ENCODE results near the gene TSPAN15. TPM values are rescaled to one million over a fixed set of nuclear protein-coding genes. Genes with fewer than 3 reads are reported as not detected.

Gene TSPAN15
- total RNA-seq, 1 experiment from 2014 or later: 7.7 TPM

DNA sequence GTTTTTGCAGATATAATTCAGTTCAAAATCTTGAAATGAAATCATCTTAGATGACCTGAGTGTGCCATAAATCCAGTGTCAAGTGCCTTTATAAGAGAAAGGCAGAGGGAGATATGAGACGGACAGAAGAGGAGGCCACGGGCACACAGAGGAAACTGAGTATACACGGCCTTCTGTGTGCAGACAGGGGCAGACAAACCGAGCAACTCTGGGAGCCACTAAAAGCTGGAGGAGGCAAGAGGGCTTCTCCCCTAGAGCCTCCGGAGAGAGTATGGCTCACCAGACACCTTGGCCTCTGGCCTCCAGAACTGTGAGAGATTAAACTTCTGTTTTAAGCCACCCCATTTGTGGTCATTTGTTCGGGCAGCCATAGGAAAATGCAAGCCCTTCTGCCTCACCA, 12.6 kb downstream of the TSPAN15 start:
- no peak overlapping the region for H4K91ac ChIP-seq (ENCODE audit: insufficient read length, low read depth, low read length)
- no peak overlapping the region for H2BK120ac ChIP-seq (ENCODE audit: low read depth, low read length, poor library complexity, severe bottlenecking)
- 0 out of 2 replicates have a peak, but pooled peaks cover 2% of the 10 kb centered on the region for H3K79me2 ChIP-seq (ENCODE audit: insufficient read depth, low read length)
- no peak overlapping the region for H2BK12ac ChIP-seq (ENCODE audit: insufficient read length, low read depth, low read length)
- H3K23me2 ChIP-seq (ENCODE audit: insufficient read length, low read depth, low read length, poor library complexity, severe bottlenecking): no peaks in the 10 kb centered on the region
- H4K5ac ChIP-seq (ENCODE audit: insufficient read length, low read depth, low read length): no peak overlapping the region
- H3K4me1 ChIP-seq (ENCODE audit: insufficient read depth, low read length): peaks cover 8% of the 10 kb centered on the region; the same call in 1 of the 2 replicates
- H3K9ac ChIP-seq (ENCODE audit: extremely low read depth, insufficient read length, low read length): no peak overlapping the region
- H3K4me2 ChIP-seq (ENCODE audit: insufficient read depth, insufficient read length, low read length): no peak overlapping the region
- DNase-seq: no peak
- no peaks in the 10 kb centered on the region; a peak in 1 of 7 replicates for H3K36me3 Mint-ChIP-seq (ENCODE audit: insufficient read depth in 1 of 3, low read depth in 3 of 3)
- no peaks in the 10 kb centered on the region for H4K20me1 ChIP-seq (ENCODE audit: control insufficient read depth, insufficient read depth, insufficient read length)
- no peaks in the 10 kb centered on the region for H3K27me3 ChIP-seq (ENCODE audit: insufficient read depth, low read length)
- H3K23ac ChIP-seq (ENCODE audit: insufficient read length, low read depth, low read length): no peak overlapping the region
- no peak overlapping the region for H3K18ac ChIP-seq (ENCODE audit: insufficient read length, low read depth, low read length)
- H3K27ac ChIP-seq (ENCODE audit: insufficient read length, low read depth, low read length): no peak overlapping the region
- H3K4me1 Mint-ChIP-seq: peaks cover 11 to 15% of the 10 kb centered on the region in 2 experiments
- no peak overlapping the region for H2BK20ac ChIP-seq (ENCODE audit: low read depth, low read length, poor library complexity, severe bottlenecking)
- TF ChIP-seq CTCF (conservative IDR thresholded peaks at IDR 0.05): no peak
- H3K56ac ChIP-seq (ENCODE audit: insufficient read length, low read depth, low read length): no peak overlapping the region
- no peak overlapping the region for H3K14ac ChIP-seq (ENCODE audit: insufficient read depth, low read length)
- no peak overlapping the region for H3K4ac ChIP-seq (ENCODE audit: low read depth, low read length)
- no peaks in the 10 kb centered on the region; the same call in 1 of the 2 replicates for H3K27me3 Mint-ChIP-seq (ENCODE audit: low read depth)
- H3T11ph ChIP-seq (ENCODE audit: low read length): no peak overlapping the region
- no CpG with 5 or more reads among the region's 6 CpGs for WGBS (ENCODE audit: extremely low coverage, insufficient read length, low lambda C conversion rate)
- H2AK5ac ChIP-seq (ENCODE audit: insufficient read length, low read length): no peak overlapping the region
- no peak overlapping the region for H3K4me3 Mint-ChIP-seq
- H2BK5ac ChIP-seq (ENCODE audit: insufficient read length, low read length): no peak overlapping the region
- no peak overlapping the region for H3K27ac Mint-ChIP-seq
- no peak overlapping the region for H4K8ac ChIP-seq (replicated peaks; ENCODE audit: insufficient read length, low read depth, low read length)
- H2BK15ac ChIP-seq (ENCODE audit: low read depth, low read length): no peak overlapping the region
- H3K9me3 ChIP-seq (ENCODE audit: control insufficient read depth, low read depth, low read length): no peaks in the 10 kb centered on the region
- no peaks in the 10 kb centered on the region for H3K79me1 ChIP-seq (ENCODE audit: insufficient read depth, low read depth, low read length, poor library complexity, severe bottlenecking)
- H2AFZ ChIP-seq (ENCODE audit: low read length): no peak overlapping the region
- no peaks in the 10 kb centered on the region for H3K9me3 Mint-ChIP-seq

All from H9 (cell line).